GM18907 (cell line): ENCODE data around the gene SLC31A2.
"Not testable (repeated sequence)": the region's sequence is repeated elsewhere in the genome, so short reads cannot be mapped to it uniquely, and the experiment has no call there.

Experiments used
- ATAC-seq: cut with Tn5 transposase; IDR thresholded peaks from one replicate; pipeline ENCODE4 v1.9.1; 2021; ENCODE audit warnings: mild to moderate bottlenecking, moderate library complexity; ENCODE audit not compliant: unreplicated experiment

SLC31A2 gene

GRCh38 chr9:113149561-113149960 is 1.2 kb upstream of the SLC31A2 start:
- not testable (repeated sequence) for ATAC-seq

DNA sequence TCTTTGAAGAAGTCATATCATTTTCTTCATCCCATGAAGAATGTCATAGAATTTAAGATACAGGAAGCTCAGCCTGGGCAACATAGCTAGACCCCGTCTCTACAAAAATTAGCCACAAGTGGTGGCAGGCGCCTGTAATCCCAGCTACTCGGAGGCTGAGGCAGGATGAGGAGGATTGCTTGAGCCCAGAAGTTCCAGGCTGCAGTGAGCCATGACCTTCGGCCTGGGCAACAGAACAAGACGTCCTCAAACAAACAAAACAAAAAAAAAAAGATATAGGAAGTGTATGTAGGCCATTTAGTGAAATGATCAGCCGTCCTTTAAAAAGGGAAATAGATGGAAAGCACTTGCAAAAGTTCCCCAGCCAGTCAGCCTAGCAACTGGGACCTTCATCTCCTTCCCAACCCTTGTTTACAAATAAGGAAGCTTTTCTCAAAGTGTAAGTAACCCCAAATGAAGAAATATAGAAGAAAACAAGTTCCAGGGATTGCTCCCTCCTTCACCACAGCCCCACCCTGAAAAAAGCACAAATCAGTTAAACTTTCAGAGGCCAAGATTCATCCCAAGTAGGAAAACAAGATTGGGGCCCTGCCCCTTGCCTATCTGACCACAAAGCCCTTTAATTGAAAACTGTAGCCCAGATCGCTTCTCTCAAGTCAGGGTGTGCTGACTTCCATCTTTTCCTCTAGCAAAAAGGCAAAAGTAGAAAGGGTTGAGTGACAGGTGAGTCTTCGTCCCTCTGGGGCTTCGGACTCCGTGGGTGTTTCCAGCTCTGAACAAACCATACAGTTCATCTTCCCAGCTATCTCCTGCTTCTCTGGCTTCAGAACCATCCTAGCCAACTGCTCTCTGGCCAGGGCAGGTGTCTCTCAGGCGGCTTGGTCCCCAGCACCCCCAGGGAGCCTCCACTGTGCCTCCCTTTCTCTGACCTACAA is 1.2 kb downstream of the SLC31A2 start:
- ATAC-seq = no peak

DNA sequence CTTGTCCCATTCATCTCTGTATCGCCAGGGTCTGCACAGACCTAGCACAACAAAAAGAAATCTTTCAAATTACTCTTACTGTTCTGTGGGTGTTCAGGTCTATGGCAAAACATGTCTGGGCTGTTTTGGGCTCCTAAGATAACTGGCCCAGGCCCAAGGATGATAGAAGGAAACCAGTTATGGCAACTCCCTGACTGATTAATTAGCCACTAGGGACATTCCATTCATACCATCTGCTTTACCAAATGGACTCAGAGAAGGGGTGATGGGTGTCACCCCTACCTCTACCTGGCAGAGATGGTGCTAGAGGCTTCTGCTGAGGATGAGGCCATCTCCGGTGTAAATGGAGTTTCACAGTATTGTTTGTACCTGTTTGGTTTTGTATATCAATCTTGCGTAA is 1.9 kb downstream of the SLC31A2 start:
- ATAC-seq = no peak

GRCh38 chr9:113153599-113153998 is 2.8 kb downstream of the SLC31A2 start:
- no peak for ATAC-seq

DNA sequence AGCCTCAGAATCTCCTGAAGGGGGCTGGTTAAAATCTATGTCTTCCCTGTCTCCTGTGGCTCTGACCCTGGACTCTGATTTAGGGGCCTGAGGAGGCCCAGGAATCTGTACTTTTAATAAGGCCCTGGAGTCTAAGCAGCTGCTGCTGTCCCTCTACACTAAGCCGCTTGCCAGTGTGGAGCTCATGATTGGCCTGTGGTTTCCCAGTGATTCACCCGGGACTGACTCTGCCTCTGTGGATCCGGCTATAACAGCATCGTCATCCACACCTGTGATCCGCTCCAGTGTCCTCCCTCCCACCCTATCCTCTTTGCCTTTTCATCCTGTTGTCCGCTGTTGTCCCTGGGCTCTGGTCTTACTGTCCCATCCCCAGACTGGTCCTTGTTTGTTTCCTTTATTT is 3.7 kb downstream of the SLC31A2 start:
- no peak for ATAC-seq

GRCh38 chr9:113154946-113155345 is 4.1 kb downstream of the SLC31A2 start:
- no peak for ATAC-seq

DNA sequence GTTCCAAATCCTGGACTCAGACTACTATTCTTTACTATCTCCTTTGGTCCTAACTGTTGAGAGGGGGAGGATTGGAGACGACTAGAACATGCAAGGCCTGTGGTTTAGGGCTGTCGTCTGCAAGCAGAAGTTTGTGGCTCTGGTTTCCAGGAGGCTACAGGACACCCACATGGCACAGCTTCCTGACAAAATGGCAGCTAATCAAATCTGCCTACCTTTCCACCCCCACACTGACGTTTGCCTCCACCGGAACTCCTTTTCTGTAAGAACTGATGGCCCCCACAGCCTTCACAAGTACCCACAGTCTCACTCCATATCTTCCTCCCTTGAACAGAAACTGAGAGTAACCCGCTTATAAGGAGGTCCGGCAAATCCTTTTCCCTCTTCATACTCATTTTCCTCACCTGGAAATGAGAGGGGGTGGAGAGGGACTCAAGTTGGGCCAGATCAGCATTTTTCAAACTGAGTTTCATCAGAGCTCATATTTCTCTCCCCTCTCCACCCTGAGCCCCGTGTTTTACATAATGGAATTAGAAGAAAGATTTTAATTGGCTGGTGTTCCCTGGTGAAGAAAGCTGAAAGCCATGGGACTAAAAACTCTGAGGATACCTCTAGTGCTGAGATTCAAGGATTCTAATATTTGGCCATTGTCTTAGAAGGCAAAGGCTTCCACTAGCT is 5.2 kb downstream of the SLC31A2 start:
- no peak for ATAC-seq

DNA sequence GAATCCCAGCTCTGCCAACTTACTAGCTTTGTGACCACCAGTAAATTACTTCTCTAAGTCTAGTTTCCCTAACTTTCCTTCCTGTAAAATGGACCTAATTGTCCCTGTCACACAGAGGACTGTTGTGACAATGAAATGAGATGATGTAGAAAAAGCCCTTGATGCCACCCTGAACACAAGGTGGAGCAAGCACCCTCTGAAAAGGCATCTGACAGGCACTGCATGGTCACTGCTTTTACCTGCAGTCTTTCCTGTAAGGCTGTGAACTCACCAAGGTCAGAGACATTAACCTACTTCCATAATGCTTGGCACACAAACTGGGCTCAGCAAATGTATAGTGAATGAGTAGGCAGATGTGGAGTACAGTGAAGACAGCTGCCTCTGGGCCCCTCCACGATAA is 6.1 kb downstream of the SLC31A2 start:
- ATAC-seq = no peak

- ATAC-seq = no peak
Measured at GRCh38 chr9:113158446-113158845, 7.6 kb downstream of the SLC31A2 start.

- no peak for ATAC-seq
Measured at GRCh38 chr9:113160571-113160970, 9.8 kb downstream of the SLC31A2 start.

GRCh38 chr9:113163001-113163400 is 12.2 kb downstream of the SLC31A2 start:
- no peak for ATAC-seq

GRCh38 chr9:113164536-113165300 is 13.9 kb downstream of the SLC31A2 start:
- no peak for ATAC-seq

GRCh38 chr9:113166039-113166438 is 15.2 kb downstream of the SLC31A2 start:
- no peak for ATAC-seq

DNA sequence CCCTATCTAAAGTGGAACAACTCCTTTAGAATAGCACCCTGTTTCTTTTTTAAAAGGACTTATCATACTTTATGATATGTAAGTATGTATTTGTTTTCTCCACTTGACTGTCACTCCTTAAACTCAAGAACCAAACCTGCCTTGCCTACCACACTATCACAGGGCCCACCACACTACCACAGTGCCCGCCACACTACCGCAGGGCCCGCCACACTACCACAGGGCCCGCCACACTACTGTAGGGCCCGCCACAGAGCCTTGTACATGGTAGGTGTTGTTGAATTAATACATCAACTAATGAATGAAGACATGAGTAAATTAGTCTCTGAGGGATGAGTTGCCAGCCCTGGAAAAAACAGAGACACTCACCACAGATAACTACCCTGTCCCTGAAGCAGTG is 18.0 kb downstream of the SLC31A2 start:
- no peak for ATAC-seq

- ATAC-seq = no peak
Measured at GRCh38 chr9:113173341-113173740, 22.5 kb downstream of the SLC31A2 start.

GRCh38 chr9:113176803-113177202 is 26.0 kb downstream of the SLC31A2 start:
- no peak for ATAC-seq

- ATAC-seq = no peak
Measured at GRCh38 chr9:113177251-113177650, 26.4 kb downstream of the SLC31A2 start.

DNA sequence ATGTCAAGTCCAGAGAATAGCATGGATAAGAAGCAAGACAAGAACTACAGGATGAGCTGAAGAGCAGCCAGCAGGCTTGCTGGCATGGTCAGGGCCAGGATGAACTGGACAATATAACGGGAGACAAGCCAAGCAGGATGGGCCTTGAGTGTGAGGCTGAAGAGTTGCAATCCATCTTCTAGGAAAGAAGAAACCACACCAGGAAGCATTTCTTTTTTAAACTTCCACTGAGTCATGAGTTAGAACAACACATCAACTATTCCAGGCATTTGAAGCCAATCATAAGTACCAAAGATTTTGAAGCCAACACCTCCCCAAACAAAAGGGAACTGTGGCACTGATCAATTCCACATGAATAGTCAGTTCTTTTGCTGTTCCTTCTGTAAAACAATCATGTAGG is 27.3 kb downstream of the SLC31A2 start:
- no peak for ATAC-seq

DNA sequence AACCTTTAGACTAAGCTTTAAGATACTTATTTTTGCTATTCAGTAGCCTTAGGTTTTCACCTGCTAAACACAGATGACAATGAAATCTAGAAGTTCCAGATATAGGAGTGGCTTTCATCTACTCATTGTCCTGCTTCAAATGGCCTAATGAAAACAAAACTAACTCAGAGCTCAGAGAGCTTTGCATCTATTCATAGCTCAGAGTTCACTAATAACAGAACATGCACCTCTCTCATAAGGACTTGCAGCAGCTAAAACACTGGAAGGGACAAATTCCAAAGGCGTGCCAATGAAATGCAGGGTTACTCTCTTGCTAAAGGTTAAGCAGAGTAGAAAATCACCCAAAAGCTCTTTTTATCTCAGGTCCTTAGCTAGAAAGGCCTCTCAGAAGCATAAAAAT is 29.0 kb downstream of the SLC31A2 start:
- ATAC-seq = no peak

DNA sequence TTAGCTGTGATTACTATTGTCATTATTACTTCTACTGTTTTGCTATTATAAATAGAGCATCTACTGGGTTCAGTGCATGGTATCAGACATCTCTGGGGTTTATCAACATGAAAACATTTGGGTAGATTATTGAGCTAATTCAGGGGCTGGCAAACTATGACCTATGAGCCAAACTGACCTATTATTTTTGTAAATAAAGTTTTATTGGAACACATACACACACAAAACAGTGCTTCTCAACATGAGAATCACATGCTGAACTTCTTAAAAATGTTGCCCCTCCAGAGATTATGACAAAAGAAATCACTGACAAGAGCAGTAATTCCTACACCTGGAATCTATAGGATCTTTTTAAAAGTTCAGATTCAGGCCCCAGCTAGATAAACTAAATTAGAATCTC is 30.4 kb downstream of the SLC31A2 start:
- ATAC-seq = no peak

DNA sequence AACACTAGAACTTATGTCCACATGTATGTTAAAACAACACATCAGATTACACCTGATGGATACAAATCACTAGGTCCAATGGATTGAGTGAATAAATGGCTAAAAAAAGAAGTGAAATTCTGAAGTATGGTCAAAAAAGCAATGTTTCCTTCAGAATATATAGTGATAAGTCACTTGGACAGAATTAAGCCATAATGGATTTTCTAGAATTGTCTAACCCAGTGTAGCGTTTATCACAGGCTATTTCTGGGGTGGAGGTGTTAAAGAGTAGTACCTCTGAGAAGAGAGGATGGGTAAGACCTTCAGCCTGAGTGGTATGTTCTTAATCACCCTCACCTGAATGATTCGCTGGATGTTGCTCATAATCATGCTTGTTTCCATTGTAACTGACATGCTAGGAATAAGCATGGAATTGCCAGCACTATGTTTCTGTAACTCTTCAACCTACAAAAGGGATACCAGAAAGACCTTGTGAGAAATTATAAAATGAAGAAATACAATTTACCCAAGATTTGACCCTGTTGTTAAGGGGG is 33.2 kb downstream of the SLC31A2 start:
- ATAC-seq = no peak
